Retinal pigment epithelial cell (primary cell): Measurements from ENCODE around the gene ZSWIM7.

ENCODE experiments used
- DNase-seq: peaks from one replicate; pipeline ENCODE4 v3.0.0-alpha.2; 2010; ENCODE audit warnings: low read depth
- H3K4me3 ChIP-seq: 2 replicates; pipeline ENCODE4 v1.5.1; 2011; ENCODE audit warnings: mild to moderate bottlenecking, low read length, control low read depth, moderate library complexity
- TF ChIP-seq, protein P1 (sequence below): conservative IDR thresholded peaks from 2 replicates; pipeline ENCODE4 v1.5.1; 2011; ENCODE audit warnings: low read depth, low read length, control low read depth, inconsistent platforms

ZSWIM7 gene

DNA sequence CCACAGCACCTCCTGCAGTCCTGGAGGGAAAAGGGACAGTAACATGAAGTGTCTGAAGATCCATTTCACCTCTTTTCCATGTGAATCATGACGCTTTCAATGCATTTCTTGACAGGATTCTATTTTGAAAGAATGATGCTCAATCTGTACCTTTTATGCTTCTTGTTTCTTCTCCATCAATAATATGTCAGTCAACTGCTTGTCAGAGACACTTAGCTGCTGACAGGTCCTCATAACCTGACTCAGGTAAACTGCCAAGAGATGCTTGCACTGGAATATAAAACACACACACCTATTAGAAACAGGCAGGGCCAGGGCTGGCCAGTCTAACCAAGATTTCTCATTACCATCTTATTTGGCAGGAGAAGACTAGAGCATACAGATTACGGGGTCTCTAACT, 21.6 kb downstream of the ZSWIM7 start:
- TF ChIP-seq, protein P1, sequence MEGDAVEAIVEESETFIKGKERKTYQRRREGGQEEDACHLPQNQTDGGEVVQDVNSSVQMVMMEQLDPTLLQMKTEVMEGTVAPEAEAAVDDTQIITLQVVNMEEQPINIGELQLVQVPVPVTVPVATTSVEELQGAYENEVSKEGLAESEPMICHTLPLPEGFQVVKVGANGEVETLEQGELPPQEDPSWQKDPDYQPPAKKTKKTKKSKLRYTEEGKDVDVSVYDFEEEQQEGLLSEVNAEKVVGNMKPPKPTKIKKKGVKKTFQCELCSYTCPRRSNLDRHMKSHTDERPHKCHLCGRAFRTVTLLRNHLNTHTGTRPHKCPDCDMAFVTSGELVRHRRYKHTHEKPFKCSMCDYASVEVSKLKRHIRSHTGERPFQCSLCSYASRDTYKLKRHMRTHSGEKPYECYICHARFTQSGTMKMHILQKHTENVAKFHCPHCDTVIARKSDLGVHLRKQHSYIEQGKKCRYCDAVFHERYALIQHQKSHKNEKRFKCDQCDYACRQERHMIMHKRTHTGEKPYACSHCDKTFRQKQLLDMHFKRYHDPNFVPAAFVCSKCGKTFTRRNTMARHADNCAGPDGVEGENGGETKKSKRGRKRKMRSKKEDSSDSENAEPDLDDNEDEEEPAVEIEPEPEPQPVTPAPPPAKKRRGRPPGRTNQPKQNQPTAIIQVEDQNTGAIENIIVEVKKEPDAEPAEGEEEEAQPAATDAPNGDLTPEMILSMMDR: no peak
- no peak for DNase-seq
- H3K4me3 ChIP-seq: no peak overlapping the region

DNA sequence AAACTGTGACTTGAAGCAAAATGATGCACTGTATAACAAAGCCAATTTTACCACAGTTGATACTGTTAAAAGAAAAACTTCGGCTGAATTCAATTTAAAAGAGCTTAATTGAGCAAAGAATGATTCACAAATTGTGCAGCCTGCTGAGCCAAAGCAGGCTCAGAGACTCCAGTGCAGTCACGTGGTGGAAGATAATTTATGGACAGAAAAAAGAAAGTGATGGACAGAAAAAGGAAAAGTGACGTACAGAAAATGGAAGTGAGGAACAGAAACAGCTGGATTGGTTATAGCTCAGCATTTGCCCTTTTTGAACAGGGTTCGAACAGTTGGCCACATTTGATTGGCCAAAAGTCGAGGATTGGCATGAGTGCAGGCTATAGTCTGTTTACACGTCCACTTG, 25.7 kb downstream of the ZSWIM7 start:
- TF ChIP-seq, protein P1: no peak
- no peak overlapping the region for H3K4me3 ChIP-seq
- DNase-seq: no peak

DNA sequence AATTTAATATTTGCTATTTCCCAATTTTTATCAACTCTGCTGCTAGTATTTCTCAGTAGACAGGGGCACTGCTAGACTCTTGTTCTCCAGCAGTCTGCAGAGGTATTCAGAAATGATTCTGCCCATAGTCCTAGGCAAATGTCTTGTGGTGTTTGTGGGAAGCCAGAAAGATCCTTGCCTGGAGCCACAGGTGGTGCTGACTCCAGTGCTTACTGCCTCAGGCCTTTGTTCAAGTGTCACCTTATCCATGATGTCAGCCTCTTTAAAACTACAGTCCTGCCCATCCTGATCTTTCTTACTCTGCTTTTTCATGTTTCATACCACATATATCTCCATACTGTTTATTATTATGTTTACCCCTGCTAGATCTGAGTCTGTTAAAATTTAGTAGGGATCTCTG, 26.5 kb downstream of the ZSWIM7 start:
- TF ChIP-seq, protein P1: no peak
- H3K4me3 ChIP-seq: no peak overlapping the region
- DNase-seq: no peak

DNA sequence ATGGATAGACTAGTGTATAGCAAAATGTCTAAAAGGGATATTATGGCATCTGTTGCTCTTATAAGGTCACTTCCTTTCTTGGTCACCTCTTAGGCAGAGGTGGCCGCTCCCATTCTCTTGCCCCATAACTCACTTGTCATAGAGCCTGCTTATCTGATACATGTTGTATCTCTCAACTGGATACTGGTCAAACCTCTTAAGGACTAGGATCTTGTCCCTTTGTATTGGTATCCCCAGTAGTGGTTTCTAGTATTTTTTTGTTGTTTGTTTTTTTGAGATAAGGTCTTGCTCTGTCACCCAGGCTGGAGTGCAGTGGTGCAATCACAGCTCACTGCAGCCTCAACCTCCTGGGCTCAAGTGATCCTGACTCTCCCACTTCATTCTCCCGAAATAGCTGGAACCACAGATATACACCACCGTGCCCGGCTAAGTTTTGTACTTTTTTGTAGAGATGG, 27.0 kb downstream of the ZSWIM7 start:
- no peak overlapping the region for H3K4me3 ChIP-seq
- DNase-seq: no peak
- TF ChIP-seq, protein P1: no peak

DNA sequence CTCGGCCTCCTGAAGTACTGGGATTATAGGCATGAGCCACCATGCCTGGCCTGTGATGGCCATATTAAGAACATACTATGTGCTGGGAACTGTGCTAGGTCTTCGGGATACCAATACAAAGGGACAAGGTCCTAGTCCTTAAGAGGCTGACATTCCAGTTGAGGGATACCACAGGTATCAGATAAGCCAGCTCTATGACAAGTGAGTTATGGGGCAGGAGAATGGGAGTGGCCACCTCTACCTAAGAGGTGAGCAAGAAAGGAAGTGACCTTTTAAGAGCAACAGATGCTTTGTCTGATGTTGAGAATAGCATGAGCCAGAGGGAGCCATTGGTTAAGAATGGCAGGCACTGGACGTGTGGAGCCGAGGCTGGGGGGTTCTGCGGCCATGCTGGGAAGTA, 27.6 kb downstream of the ZSWIM7 start:
- DNase-seq: no peak
- TF ChIP-seq, protein P1: no peak
- H3K4me3 ChIP-seq: no peak overlapping the region

DNA sequence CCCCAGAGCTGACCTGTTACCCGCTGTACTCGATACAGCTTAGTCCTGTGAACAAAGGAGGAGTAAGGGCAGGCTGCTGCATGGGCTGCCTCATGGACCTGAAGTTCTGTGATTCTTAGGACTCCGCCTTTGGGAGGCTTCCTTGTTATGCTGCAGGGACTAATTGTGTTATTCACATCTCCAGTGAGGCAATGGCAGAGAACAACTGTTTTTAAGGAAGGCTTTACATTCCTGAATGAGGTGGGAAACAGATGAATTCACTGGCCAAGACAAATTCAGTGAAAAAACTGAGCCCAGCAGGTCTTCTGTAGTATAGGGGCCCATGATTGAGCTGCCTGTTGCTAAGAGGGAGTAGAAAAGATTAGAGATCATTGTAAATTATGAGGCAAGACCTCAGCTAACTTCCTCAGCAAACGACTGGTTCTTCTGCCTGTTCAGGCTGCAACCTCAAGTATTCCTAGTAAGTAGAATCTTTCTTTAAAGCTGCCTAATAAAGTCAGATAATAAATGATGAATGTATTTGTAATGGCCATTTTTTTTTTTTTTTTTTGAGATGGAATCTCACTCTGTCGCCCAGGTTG, 28.3 kb downstream of the ZSWIM7 start:
- TF ChIP-seq, protein P1: no peak
- H3K4me3 ChIP-seq: no peak overlapping the region
- DNase-seq: no peak

DNA sequence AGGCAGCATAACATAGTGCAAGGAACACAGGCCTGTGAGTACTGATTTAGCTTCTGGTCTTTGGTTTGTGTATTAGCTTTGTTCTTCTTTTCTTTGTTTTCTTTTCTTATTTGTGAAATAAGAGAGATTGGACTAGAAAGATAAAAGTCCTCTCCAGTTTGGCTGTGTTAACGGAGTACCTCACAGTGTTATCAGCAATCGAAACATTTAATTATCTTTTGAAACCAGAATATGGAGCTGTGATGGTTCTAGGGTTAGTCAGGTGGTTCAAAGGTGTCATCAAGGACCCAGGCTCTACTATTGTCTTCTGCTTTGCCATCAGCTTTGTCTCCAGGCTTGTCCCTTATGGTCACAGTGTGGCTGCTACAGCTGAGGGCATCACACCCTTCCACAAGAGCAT, 29.0 kb downstream of the ZSWIM7 start:
- TF ChIP-seq, protein P1: no peak
- H3K4me3 ChIP-seq: no peak overlapping the region
- no peak for DNase-seq
